Stimulated activated CD4-positive, alpha-beta T cell treated with anti-CD3 and anti-CD28 coated beads, Interleukin-1b, Interleukin-23, amount 100 ng/mL, for 1 hour (primary cell): ENCODE results near the gene ZFTA.
"Not testable (repeated sequence)": the region's sequence is repeated elsewhere in the genome, so short reads cannot be mapped to it uniquely, and the experiment has no call there.

ENCODE experiments used
- DNase-seq, 2 donors: peaks; one replicate each; pipeline ENCODE4 v3.0.0-alpha.2; 2020; ENCODE audit warnings: low read depth in 2 of 2

Gene ZFTA

DNA sequence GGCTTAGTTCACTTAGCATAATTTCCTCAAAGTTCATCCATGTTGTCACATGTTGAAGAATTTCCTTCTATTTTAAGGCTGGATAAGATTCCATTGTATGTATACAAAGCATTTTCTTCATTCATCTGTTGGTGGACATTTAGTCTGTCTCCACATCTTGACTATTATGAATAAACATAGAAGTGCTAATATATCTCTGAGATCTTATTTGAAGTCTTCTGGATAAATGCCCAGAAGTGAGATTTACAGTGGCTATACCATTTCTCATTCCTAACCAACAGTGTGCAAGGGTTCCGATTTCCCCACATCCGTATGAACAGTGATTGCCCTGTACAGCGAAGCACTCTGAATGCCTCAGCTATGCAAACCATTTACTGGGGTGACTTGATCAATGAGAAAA lies 6.6 kb upstream of the ZFTA start:
- no peak for DNase-seq

DNA sequence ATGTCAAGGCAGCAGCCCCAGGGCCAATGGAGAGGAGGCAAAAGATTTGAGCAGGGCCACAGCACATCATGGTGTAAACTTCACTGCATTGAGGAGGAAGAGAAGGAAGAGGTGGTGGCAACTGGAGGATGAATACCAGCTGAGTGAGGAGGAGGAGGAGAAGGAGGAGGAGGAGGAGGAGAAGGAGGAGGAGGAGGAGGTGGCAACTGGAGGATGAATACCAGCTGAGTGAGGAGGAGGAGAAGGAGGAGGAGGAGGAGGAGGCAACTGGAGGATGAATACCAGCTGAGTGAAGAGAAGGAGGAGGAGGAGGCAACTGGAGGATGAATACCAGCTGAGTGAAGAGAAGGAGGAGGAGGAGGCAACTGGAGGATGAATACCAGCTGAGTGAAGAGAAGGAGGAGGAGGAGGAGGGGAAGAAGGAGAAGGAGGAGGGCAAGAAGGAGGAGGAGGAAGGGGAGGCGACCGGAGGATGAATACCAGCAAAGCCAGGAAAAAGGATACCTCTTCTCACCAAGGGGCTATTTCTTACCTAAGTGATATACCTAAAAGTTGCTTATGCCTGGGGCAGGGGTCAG lies 3.3 kb upstream of the ZFTA start:
- DNase-seq, result not testable (repeated sequence)

GRCh38 chr11:63770763-63771162 lies 2.2 kb upstream of the ZFTA start:
- no peak for DNase-seq

- no peak for DNase-seq
Observed at GRCh38 chr11:63769714-63770455, 1.3 kb upstream of the ZFTA start.

GRCh38 chr11:63769042-63769713 lies 603 bp upstream of the ZFTA start:
- DNase-seq, result no peak

DNA sequence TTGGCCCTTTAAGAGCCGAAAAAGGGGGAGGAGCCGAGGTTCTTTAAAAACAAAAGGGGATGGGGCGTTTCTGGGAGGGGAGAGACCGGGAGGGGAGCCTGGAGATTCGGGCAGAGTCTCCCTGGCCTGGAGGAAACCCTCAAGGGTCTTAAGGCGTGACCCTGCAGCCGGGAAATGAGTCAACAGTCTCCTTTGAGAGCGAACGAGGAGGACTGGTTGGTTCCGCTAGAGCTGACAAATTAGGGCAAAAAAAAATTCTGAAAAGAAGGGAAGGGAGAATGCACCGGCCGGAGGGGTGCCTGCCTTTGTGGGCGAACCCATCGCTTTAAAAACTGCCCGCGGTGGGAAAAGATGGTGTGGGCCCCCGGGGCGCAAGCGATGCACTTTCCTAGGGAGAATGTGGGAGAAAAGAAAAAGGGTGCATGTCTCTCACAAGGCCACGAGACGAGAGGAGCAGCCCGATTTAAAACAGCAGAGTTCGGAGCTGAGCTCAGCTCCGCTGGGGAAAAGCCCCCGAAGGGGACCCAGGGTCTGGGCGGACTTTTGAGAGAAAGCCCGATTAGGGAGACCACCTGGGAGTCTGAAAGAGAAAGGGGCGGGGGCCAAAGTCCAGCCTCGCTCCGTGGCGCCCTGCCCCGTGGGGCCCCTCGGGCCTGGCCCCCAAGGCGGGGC lies 874 bp downstream of the ZFTA start:
- DNase-seq, result no peak

DNA sequence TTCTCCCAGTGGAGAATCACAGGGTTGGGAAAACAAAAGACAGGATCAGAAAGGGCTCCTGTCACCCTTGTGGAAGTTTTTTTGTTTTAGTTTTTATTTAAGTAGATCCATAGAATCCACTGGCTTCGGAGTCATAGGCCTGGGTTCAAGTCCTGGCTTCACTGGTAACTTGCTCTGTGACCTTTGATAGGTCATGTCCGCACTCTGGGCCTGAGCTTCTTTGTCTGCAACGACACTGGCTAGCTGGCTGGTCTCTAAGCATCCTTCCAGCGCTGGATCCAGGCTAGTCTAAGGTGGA lies 1.4 kb downstream of the ZFTA start:
- DNase-seq, result no peak

GRCh38 chr11:63766531-63767235 lies 1.9 kb downstream of the ZFTA start:
- DNase-seq, result no peak

DNA sequence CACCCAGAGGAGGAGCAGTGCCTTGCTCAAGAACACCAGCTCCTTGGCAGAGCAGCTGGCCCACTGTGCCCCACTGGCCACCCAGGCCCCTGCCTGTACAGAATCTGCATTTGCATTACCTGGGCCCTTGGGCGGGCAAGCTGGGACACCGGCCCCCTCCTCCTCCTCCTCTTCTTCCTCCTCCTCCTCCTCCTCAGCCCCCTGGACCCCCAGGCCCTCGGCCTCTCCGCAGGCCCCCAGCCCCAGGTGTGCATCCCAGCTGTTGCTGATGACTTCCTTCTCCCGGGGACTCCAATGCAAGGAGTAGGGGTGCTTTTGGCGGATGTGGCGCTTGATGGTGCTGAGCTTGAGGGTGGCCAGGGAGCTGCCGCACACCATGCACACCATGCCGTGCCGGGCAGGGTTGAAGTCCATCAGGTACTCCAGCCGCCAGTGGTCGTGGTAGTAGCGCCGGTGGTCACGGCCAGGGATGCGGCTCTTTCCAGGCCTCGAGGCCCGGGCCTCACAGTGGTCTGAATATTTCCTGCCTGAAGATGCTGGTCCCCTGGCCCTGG lies 2.8 kb downstream of the ZFTA start:
- DNase-seq, result no peak

- no peak for DNase-seq
Observed at GRCh38 chr11:63764679-63765647, 3.6 kb downstream of the ZFTA start.

- DNase-seq, result no peak
Observed at GRCh38 chr11:63764340-63764678, 4.3 kb downstream of the ZFTA start.

- no peak for DNase-seq
Observed at GRCh38 chr11:63763496-63764339, 4.9 kb downstream of the ZFTA start.

DNA sequence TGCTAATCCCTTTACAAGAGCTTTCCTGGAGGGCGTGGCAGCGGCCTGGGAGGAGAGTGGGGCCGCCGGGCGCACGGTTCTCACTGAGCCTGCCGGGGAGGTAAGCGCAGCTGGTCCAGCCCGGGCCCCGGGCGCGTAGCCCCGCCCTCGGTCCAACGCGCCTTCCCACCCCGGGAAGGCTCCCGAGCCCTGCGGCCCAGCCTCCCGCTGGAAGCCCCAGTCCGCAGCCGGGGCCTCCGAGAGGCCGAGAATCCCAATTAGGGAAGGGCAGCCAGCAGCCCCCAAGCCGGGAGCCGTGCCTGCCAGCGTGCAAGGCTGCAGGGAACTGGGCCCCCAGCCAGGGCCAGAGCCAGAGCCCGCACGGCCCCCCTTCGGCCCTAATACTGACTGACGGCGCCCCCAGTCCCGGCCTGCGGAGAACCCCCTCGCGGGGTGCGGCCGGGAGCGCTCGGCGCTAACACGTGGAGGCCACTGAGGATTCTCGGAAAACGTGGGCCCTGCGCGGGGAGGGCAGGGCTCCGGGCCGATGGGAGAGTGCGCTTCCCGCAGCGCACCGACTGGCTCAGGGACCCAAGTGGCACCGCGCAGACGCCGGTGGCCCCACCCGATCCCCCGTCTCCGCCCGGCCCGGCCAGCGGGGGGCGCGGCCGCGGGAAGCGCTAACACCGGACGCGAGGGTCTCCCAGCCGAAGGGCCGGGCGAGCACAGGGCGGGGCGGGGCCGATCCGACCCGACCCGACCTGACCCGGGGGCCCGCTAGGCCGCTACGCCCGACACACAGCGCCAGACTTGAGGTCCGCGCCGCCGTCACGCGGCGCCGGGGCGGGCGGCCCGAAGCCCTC lies 5.7 kb downstream of the ZFTA start:
- no peak for DNase-seq

DNA sequence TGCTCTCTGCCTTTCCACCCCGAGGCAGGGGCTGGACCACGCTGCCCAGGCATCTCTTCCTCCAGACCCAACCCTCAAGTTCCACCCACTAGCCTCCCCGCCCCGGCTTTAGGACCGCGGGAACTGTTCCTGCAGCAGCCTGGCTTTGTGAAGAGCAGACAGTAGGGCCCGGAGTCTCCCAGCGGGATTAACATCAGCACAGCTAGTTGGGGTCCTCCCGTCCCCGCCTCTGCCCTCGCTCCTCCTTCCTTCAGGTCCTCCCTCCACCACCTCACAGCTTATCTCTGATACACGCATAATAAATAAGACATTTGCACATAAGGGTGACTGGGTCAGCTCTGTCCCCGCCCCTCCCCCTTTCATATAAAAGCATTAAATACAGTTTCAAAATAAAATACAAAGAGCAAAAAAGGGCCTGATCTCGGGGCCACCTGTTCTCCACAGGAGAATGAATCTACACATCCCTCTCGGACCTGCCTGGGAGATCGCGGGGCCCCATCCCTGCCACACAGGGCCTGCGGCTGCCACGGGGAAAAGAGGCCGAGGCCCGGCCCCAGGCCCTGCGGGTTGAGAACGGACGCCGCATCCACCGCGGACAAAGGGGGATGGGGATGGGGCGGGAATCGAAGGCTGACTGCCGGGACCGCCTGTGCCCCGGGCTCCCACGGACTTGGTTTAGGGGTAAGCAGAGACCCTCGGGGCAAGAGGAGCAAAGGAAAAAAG lies 6.5 kb downstream of the ZFTA start:
- no peak for DNase-seq

DNA sequence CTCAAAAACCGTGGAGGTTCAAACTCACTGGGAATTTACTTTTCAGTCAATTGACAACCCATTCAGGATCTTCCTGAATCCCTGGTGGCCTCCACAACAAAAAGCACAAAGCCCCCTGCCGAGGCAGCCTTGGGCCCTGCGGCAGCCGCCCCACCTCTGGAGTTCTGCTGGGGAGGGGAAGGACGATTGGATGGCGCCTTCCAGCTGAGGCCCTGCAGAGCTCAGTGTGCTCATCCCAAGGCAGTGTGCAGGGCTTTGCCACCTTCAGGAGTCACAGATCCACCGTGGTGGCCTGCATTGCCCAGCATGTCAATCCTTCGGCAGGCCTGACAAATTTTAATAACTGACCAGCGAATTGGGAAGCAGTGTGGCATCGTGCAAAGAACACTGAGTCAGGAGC lies 7.4 kb downstream of the ZFTA start:
- no peak for DNase-seq

GRCh38 chr11:63760487-63761079 lies 8.0 kb downstream of the ZFTA start:
- no peak for DNase-seq

DNA sequence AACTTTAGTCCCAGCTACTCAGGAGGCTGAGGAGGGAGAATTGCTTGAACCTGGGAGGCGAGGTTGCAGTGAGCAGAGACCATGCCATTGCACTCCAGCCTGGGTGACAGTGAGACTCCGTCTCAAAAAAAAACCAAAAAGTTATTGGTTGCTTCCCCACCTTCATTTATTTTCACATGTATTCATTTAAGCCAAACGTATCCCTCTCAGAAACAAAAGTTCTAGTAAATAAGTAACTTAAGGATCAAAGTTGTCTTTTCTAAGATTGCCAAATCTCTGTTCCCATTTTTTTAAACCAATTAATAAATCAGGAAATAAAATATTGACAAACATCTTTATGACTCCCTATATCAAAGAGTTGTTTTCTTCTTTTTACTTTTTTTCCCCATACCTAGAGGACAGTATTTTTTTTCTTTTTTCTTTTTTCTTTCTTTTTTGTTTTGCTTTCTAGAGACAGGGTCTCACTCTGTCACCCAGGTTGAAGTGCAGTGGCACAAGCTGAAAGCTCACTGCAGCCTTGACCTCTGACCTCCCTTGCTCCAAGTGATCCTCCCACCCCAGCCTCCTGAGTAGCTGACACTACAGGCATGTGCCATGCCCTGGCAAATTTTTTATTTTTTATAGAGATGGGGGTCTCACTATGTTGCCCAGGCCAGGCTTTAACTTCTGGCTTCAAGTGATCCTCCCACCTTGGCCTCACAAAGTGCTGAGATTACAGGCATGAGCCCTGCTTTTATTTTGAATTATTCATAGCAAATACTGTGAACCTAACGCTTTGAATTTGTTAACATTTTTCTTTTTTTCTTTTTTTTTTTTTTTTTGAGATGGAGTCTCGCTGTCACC lies 11.4 kb downstream of the ZFTA start:
- DNase-seq, result no peak
